ENCODE results near the gene RNF207. TPM values are rescaled to one million over a fixed set of nuclear protein-coding genes. Genes with fewer than 3 reads are reported as not detected.

Gene RNF207
- total RNA-seq, 1 donor from 2014 or later: 70.1 TPM

- ATAC-seq (ENCODE audit: poor library complexity) (no peak), DNase-seq (no peak)
- intact Hi-C loops (cut with DNase I): no loop called here
Measured at GRCh38 chr1:6243053-6243834, 37.3 kb downstream of the RNF207 start.

- no peak for DNase-seq
Measured at GRCh38 chr1:6243993-6244392, 38.1 kb downstream of the RNF207 start, which contains the start of gene HES3. Gene HES3, plus strand, starts transcription at chr1:6244179. Its CDS starts 187 bp downstream, at chr1:6244366.

GRCh38 chr1:6244401-6245049 is 38.6 kb downstream of the RNF207 start:
- intact Hi-C loops (cut with DNase I): loop anchor here (5.0 kb wide), 1 partner anchor 192 kb away; no protein-coding TSS in a partner anchor
- ATAC-seq (ENCODE audit: poor library complexity) (no peak), DNase-seq (no peak)

More at GRCh38 chr1:6243993-6244392, 38.1 kb downstream of the RNF207 start, which contains the start of gene HES3:
- ATAC-seq (ENCODE audit: poor library complexity): no peak
- intact Hi-C loops (cut with DNase I): no loop called here

- DNase-seq: peak; percentile 88
- intact Hi-C loops (cut with DNase I): loop anchor here (5.0 kb wide), 1 partner anchor 193 kb away; no protein-coding TSS in a partner anchor
- peak; percentile 83 for ATAC-seq (ENCODE audit: poor library complexity)
Measured at GRCh38 chr1:6245086-6245868, 39.4 kb downstream of the RNF207 start.

- no peak for ATAC-seq (ENCODE audit: poor library complexity)
- intact Hi-C loops (cut with DNase I): loop anchor here (2.0 to 5.0 kb wide), 2 partner anchors 97 to 194 kb away; no protein-coding TSS in a partner anchor
- DNase-seq: no peak
Measured at GRCh38 chr1:6245869-6246496, 40.1 kb downstream of the RNF207 start.

DNA sequence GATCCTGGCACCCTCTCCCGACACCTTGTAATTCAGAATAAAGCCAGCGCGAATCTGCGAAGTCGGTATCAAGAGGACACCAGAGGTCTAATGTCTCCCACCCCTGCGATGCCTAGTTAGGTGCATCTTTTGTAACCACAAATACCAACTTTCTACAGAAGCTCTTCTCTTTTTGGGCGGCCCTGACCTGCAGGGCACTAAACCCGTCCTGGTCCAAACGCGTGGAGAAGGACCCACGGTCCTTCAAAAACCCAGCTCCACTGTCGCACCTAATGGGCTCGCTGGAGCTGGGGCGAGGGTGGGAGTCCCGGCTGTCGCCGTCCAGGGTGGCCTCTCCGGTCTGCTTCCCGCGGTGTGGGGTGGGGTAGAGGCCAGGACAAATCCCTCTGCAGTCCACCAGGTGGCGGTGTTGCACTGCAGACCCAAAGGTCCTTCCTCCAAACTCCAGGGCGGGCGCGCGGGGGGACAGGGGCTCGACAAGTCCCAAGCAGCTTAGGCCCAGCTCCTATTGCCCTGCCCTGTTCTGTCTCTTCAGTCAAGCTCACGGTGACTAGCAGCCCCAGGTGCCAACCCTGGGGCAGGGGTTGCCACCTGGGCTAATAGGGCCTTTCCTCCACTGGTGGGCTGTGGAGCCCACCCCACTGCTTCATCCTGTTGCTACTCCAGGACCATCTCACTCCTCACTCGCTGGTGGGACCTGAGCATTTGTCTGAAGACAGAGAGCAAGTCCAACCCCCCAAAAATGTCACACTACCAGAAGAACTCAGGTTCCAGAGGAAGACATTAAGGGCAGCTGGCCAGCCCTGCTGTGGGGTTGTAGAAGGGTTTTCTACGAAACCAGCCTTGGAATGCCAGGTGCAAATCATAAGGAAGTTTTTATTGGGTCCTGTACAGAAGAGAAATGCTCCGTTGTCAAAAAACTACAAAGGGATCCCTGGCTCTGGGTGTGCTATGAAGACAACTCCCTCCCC is 40.9 kb downstream of the RNF207 start:
- ATAC-seq (ENCODE audit: poor library complexity) (peak; percentile 69), DNase-seq (peak; percentile 85)
- intact Hi-C loops (cut with DNase I): loop anchor here (2.0 to 5.0 kb wide), 2 partner anchors 96 to 194 kb away; no protein-coding TSS in a partner anchor

DNA sequence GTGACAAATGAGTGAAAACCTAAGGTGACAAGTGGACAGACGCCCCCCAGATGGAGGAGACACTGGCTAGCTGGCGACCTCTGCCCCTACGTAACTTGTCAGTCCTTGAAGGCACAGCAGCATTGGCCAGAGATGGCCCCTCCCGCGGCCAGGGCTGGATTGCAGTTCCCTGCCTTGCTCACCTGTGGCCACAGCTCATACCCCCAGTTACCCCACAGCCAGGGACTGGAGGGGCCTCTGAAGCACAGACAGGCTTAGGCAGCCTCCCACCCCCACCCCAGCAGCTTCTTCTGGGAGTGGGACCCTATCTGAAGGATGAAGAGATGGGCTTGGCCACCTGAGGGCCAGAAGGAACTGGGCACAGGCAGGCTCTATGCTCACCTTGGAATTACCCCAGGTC is 41.7 kb downstream of the RNF207 start:
- ATAC-seq (ENCODE audit: poor library complexity) (no peak), DNase-seq (no peak)
- intact Hi-C loops (cut with DNase I): loop anchor here (2.0 to 5.0 kb wide), 2 partner anchors 95 to 195 kb away; no protein-coding TSS in a partner anchor

DNA sequence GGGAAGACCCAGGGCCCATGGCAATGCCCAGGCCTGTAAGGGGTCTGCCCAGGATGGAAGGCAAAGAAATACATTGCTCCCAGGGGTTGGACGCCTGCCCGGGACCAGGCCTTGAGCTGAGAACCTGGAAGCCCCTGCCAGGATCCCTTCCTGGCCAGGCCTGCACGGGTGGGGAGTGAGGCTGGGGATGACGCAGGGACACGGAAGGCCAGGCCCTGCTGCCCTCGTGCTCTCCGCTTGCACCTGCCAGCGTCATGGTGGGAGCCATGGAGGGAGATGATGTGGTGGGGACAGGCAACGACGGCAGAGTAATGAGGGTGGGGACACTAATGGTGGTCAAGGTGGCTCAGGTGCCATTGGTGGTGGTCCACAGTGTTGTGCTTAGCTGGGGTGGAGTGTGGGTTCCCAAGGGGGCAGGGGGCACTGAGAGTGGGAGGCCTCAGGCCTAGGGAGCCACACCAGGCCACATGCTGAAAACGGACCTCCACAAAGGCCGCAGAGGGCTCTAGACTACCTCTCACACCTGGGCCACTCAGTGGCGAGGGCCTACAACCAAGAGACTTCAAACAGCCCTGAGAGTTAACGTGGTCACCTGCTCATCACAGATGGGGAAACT is 42.4 kb downstream of the RNF207 start:
- no peak for ATAC-seq (ENCODE audit: poor library complexity)
- intact Hi-C loops (cut with DNase I): loop anchor here (5.0 kb wide), 1 partner anchor 196 kb away; no protein-coding TSS in a partner anchor
- no peak for DNase-seq

GRCh38 chr1:6248932-6249738 is 43.2 kb downstream of the RNF207 start:
- DNase-seq: no peak
- intact Hi-C loops (cut with DNase I): loop anchor here (5.0 kb wide), 1 partner anchor 197 kb away; no protein-coding TSS in a partner anchor
- peak; percentile 8 for ATAC-seq (ENCODE audit: poor library complexity)

GRCh38 chr1:6249739-6250689 is 44.1 kb downstream of the RNF207 start:
- ATAC-seq (ENCODE audit: poor library complexity) (no peak), DNase-seq (no peak)
- intact Hi-C loops (cut with DNase I): loop anchor here (5.0 kb wide), 1 partner anchor 198 kb away; no protein-coding TSS in a partner anchor

DNA sequence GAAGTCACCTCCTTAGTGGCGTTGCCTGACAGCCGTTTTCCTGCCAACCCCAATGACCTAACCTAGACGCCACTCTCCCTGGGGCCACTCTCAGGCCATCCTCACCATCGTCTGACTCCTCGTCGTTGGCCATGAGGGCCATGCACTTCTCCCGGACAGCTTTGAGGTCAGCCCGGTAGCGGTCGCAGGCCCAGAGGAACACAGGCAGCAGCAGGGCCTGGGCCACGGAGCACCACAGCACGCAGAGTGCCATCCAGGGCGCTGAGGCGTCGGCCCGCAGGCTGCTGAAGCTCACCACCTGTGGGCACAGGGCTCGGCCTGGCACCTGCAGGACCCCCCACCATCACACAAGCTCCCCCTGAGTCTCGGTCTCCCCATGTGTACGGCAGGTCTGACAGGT is 45.3 kb downstream of the RNF207 start:
- no peak for DNase-seq
- intact Hi-C loops (cut with DNase I): no loop called here
- no peak for ATAC-seq (ENCODE audit: poor library complexity)

- ATAC-seq (ENCODE audit: poor library complexity): no peak
- intact Hi-C loops (cut with DNase I): no loop called here
- no peak for DNase-seq
Measured at GRCh38 chr1:6251681-6252373, 45.9 kb downstream of the RNF207 start.

DNA sequence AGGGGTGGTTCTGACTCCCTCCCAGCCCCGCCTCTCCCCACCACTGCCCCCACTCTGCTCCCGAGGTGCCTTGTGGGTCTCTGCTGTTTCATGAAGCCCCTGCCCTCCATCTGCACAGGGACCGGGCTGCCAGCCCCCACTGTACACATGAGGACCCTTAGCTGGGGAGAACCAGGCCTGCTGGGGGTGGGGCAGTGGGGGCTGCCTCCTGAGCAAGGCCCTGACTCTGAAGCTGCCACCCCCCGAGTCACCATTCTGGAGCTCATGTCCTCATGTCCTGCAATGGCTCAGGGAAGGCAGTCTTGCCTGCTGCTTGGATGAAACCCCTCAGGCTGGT is 46.4 kb downstream of the RNF207 start:
- intact Hi-C loops (cut with DNase I): no loop called here
- DNase-seq: no peak
- no peak for ATAC-seq (ENCODE audit: poor library complexity)

DNA sequence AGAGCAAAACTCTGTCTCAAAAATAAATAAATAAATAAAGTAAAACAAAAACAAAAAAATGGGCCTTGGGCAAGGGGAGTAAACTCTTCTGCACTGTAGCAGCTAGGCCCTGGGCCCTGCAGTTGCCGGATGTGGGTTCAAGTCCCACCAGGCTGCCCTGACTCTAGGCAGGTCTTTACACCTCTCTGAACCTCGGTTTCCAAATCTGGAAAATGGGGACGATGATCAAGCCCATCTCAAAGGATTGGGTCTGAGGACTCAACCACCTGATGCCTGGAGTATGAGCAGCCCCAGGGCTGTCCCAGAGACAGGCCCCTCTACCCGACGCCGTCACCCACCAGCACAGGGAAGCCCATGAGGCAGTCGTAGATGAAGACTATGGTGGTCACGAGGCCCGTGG is 47.5 kb downstream of the RNF207 start:
- intact Hi-C loops (cut with DNase I): no loop called here
- ATAC-seq (ENCODE audit: poor library complexity) (no peak), DNase-seq (no peak)

- intact Hi-C loops (cut with DNase I): no loop called here
- ATAC-seq (ENCODE audit: poor library complexity): no peak
- no peak for DNase-seq
Measured at GRCh38 chr1:6254691-6255090, 48.8 kb downstream of the RNF207 start.

Measured in Right ventricle myocardium superior (tissue), 1 donor.